H7 (cell line): Measurements from ENCODE around the gene SAPCD1. TPM values are rescaled to one million over a fixed set of nuclear protein-coding genes. Genes with fewer than 3 reads are reported as not detected.

Source experiments
- DNase-seq: peaks from one replicate; pipeline ENCODE4 v3.0.0; 2012
- H3K27me3 ChIP-seq: 2 replicates; pipeline ENCODE4 v1.6.0; 2011; ENCODE audit warnings: mild to moderate bottlenecking, low read length; ENCODE audit not compliant: control insufficient read depth, insufficient read depth
- H3K36me3 ChIP-seq: replicated peaks from 2 replicates; pipeline ENCODE4 v1.5.1; 2011; ENCODE audit warnings: low read length; ENCODE audit not compliant: control insufficient read depth, insufficient read depth
- H3K4me3 ChIP-seq: 2 replicates; pipeline ENCODE4 v1.5.1; 2011; ENCODE audit warnings: low read depth, mild to moderate bottlenecking, control low read depth, low read length, moderate library complexity; ENCODE audit not compliant: insufficient read depth
- total RNA-seq: library from RNA; depleted of rRNA; stranded (reverse); fragments of >200 nt; shearing (Covaris generic); gene quantifications from 2 replicates; pipeline ENCODE4 v1.2.3, GENCODE V29; 2014; rRNA removed

The SAPCD1 gene
- total RNA-seq = 1.8 and 7.7 TPM in 2 replicates

DNA sequence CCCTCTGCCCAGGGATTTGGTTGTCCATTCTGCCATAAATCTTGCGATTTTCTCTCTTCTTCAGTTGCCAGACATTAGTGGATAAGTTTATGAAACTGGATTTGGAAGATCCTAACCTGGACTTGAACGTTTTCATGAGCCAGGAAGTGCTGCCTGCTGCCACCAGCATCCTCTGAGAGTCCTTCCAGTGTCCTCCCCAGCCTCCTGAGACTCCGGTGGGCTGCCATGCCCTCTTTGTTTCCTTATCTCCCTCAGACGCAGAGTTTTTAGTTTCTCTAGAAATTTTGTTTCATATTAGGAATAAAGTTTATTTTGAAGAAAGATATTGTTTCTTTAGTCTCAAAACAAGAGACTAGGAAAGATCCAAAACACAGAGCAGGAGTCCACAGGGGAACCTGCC lies at the start of gene SAPCD1:
SAPCD1 (plus strand) TSS at position 301 of the 400 bp plus-strand sequence. CDS start 399 bp downstream, outside the sequence.
- peak; percentile 15 for DNase-seq
- no peak within 1 kb of the TSS for H3K4me3 ChIP-seq
- H3K36me3 ChIP-seq = peaks cover 22% of the 10 kb centered on the region
- no peaks in the 10 kb centered on the region; the same call in 1 of the 2 replicates for H3K27me3 ChIP-seq

DNA sequence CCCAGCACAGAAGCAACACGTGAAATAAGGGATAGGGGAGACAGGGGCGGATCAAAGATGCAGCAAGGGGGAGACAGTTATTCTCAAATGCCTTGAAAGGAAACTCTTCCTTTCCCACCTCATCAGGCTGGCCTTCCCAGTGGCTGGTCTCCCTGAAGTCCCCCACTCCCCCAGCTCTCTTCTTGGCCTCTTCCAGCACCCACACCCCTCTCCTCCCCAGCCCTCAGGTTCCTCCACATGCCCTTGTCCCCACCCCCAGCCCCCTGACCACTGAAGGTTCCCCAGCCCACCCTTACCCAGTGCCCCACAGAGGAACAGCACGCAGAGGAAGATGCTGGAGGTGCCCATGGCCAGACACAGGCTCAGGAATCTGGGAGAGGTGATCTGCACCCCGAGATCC lies 49.0 kb upstream of the SAPCD1 start:
- no peaks in the 10 kb centered on the region for H3K27me3 ChIP-seq
- H3K36me3 ChIP-seq = no peaks in the 10 kb centered on the region
- DNase-seq = peak; percentile 52
- no peak overlapping the region for H3K4me3 ChIP-seq

DNA sequence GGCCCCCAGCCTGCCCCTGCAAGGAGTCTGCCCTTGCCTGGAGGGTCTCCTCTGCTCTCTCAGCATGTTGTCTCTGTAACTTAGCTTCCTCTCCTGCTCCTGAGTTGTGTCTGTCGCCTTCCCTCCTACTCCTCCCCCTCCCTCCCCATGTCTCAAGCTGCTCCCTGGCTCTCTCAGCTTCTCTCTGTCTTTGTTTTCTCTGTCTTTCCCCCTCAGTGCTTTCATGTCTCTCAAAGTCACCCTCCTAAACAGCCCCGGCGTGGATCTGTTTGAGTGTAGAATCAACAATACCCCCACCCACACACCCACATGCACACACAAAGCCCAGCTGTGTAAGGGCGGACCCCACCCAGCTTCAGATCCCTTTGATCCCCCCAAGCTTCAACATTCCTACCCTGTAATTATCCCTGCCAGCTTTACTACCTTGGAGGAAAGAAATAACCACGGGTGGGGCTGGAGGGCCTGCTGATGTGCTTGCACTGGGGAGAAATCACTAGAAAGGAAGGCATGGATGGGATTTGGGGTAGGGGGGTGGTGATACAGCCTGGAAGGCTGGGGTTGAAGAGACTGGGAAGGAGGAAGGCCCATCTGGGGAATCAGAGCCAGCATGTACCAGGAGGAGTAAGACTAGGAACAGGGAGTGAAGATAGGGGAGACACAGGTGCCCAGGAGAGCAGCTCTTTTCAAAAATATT lies 48.3 kb upstream of the SAPCD1 start:
- DNase-seq = peak; percentile 83
- Histone ChIP-seq H3K4me3 (no peak overlapping the region), H3K36me3 (no peaks in the 10 kb centered on the region), H3K27me3 (no peaks in the 10 kb centered on the region)

DNA sequence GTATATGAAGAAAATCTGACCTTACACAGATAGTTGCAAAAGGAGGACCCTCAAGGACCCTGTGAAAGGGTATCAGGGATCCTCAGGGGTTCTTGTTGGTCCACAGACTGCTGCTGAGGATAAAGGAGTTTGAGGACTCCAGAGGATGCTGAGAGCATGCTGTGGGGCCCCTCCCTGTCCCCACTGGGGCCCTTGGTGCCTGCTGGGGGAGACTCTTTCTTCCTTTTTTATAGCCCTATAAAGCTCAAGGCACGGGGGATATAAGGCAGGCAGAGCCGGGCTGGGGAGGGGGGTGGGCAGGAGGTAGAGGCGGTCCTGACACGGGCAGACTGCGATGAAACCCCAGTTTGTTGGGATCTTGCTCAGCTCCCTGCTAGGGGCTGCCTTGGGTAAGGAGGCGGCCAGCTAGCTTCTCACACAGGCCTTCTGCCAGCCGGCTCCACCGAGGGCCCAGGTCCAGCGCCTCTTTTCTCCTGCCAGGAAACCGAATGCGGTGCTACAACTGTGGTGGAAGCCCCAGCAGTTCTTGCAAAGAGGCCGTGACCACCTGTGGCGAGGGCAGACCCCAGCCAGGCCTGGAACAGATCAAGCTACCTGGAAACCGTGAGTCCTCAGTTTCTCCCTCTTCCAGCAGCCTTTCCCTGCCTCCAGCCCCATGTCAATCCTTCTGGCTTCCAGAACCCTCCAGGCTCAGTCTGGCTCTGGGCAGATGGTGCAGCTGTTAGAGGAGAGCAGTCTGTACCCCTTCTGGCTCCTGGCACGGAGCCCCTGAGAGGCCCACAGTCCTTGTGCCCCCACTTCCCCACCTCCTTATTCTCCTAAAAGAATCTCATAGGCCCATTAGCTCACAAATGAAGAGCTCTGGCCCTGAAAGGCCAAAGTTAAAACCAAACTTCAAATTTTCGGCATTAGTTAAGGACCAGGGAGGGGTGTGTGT lies 47.2 kb upstream of the SAPCD1 start, which contains the start of gene LY6G6D:
LY6G6D (plus strand) TSS at position 327 of the 937 bp plus-strand sequence; CDS start at position 335, 8 bp downstream.
- peak; percentile 73 for DNase-seq
- H3K4me3 ChIP-seq = no peak within 1 kb of the TSS
- no peaks in the 10 kb centered on the region for H3K36me3 ChIP-seq
- no peaks in the 10 kb centered on the region for H3K27me3 ChIP-seq

DNA sequence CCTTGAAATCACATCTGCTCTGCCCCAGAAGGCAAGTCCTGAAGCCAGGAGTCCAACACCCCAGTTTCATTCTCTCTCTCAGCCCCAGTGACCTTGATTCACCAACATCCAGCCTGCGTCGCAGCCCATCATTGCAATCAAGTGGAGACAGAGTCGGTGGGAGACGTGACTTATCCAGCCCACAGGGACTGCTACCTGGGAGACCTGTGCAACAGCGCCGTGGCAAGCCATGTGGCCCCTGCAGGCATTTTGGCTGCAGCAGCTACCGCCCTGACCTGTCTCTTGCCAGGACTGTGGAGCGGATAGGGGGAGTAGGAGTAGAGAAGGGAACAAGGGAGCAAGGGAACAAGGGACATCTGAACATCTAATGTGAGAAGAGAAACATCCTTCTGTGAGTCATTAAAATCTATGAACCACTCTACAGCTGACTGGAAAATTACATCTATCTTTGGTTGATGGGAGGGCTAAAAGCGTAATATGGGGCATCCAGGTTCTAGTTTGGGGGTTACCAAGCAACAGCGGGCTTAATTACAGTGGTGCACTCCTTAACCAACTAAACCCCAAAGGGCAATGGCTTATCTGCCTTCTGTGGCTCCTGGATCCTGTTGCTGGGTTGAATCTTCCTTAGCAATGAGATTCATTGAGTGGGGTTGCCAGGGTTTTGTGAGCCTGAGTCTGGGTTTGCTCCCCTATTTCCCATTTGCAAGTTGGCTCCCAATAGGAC lies 44.8 kb upstream of the SAPCD1 start:
- no peak overlapping the region for H3K4me3 ChIP-seq
- H3K27me3 ChIP-seq = no peaks in the 10 kb centered on the region
- H3K36me3 ChIP-seq = no peaks in the 10 kb centered on the region
- DNase-seq = peak; percentile 87

DNA sequence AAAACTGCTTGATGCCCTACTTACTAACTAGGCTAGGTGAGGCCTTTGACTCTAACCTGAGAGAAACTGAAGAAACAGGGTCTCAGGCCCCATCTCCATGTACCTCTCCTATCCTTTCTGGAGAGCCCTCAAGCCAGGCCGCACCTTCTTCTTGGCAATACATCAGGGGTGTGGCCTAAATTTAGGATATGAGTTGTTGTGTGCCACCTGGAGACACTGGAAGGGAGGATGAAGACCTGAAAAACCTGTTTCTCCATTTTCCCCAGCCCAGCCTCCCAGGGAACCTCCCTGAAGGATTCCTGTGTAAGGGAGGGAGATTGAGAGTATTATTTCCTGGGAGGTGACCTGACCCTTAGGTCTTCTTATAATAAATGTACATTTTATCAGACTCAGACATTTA lies 44.2 kb upstream of the SAPCD1 start:
- H3K27me3 ChIP-seq = no peaks in the 10 kb centered on the region
- no peak overlapping the region for H3K4me3 ChIP-seq
- DNase-seq = peak; percentile 66
- no peaks in the 10 kb centered on the region for H3K36me3 ChIP-seq

DNA sequence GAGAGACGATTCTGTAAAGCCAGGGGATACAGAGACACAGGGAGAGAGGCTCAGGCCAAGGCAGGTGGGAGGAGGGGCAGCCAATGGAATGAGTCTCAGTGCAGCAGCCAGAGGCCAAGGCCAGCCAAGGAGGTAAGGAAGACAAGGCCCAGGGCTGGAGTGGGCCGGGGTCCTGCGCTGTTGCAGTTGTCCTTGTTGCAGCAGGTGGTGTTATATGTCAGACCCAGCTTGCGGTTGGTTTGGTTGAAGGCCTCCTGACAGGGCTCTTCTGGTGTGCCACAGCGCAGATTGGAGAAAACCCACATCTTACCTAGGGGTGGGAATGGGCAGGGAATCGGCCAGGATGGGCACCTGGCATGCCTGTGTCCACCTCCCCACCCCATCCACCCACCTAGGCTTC lies 43.5 kb upstream of the SAPCD1 start:
- H3K27me3 ChIP-seq = no peaks in the 10 kb centered on the region
- H3K36me3 ChIP-seq = no peaks in the 10 kb centered on the region
- DNase-seq = peak; percentile 38
- no peak overlapping the region for H3K4me3 ChIP-seq

DNA sequence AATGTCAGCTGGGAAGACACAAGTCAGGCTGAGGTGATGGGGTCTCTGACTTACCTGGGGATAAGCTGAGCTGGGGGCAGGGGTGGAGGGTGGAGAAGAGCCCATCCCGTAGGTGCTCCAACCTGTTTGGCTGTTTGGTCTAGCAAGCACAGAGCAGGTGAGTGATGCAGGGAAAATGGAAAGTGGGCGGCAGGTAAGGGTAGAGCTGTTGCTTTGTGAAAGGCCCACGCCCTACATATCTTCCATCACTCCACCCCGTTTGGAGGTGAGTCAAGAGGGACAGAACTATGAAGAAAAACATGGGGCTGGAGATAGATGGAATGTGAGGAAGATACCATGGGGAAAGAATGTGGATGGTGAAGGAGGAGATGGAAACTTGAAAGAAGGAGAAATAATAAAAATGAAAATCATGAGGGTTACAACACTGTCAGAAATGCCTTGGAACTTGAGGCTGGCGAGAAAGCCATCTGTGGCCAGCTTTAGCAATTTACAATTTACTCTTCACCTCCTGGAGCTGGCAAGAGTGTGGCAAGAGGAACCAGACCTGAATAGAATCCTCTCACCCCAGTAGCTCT lies 42.2 kb upstream of the SAPCD1 start:
- no peak overlapping the region for H3K4me3 ChIP-seq
- DNase-seq = no peak
- H3K36me3 ChIP-seq = no peaks in the 10 kb centered on the region
- no peaks in the 10 kb centered on the region for H3K27me3 ChIP-seq

DNA sequence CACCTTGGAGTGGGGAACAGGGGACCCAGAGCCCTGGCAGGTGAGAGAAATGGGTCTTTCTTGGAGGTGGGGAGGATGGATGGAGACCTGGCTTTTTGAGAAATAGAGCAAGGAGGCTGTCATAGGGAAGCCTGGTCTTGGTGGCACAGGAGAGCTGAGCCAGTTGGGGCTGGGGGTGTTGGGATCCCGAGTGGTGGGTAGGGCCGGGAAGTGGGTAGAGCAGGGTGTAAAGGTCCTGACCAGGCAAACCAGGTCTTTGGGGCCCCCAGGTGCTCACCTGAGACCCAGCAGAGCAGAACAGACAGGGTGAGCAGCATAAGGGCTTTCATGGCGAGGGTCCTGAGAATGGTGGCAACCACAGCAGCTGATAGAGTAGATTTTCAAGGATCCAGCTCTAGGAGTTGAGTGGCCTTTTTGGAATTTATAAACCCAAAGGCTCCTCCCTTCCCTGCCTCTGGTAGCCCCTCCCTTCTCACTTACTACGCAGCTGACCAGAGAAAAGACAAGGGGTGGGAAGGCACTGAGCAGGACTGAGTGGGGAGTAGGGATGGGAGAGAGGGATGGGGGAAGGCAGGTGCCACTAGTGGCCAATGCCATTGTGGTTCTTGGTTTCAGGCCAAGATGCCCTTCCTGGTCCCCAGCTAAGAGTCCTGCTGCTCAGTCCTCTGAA lies 41.0 kb upstream of the SAPCD1 start, which contains the start of gene LY6G6C:
LY6G6C (minus strand) TSS at position 396 of the 670 bp plus-strand sequence; CDS start at position 329, 67 bp downstream.
- Histone ChIP-seq H3K4me3 (no peak within 1 kb of the TSS), H3K27me3 (no peaks in the 10 kb centered on the region), H3K36me3 (no peaks in the 10 kb centered on the region; the same call in 1 of the 2 replicates)
- no peak for DNase-seq

DNA sequence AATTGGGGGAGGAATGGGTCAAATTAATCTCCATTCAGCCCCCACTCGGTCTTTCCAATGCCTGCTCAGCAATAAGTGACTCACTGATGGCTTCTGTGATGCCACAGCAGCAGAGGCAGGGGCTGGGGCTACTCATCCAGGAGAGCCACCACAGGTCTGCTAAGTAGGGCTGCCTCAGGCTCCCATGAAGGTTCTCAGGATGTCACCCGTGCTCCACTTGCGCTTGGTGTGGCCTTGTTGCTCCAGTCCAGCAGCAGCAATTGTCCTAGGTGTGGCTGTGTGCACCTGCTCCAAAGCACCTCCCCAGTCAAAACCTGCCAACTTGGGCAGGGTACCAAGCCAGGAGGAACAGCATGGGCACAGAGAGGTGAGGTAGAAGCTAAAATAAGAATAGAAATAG lies 40.3 kb upstream of the SAPCD1 start:
- Histone ChIP-seq H3K36me3 (peaks cover 3% of the 10 kb centered on the region), H3K4me3 (no peak overlapping the region), H3K27me3 (no peaks in the 10 kb centered on the region)
- no peak for DNase-seq

DNA sequence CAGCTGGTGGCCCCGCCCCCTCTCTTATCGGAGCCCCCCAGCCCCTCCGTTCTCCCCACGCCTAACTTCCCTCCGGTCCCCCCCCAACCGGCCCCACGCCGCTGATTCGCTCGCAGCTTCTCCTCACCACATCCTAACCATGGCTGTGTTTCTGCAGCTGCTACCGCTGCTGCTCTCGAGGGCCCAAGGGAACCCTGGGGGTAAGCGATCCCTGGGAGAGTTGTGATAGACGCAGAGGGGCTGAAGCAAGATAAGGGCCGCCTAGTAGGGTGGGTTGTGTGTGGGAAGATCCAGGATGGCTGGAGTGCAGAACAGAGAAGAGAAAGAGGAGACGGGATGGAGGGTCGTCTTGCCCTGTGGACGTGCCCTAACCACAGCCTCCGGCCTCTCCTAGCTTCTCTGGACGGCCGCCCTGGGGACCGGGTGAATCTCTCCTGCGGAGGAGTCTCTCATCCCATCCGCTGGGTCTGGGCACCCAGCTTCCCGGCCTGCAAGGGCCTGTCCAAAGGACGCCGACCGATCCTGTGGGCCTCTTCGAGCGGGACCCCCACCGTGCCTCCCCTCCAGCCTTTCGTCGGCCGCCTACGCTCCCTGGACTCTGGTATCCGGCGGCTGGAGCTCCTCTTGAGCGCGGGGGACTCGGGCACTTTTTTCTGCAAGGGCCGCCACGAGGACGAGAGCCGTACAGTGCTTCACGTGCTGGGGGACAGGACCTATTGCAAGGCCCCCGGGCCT lies 39.0 kb upstream of the SAPCD1 start, which contains the start of gene MPIG6B:
MPIG6B (plus strand) TSS at position 129 of the 735 bp plus-strand sequence; CDS start at position 140, 11 bp downstream.
- Histone ChIP-seq H3K27me3 (no peaks in the 10 kb centered on the region), H3K36me3 (peaks cover 8% of the 10 kb centered on the region), H3K4me3 (no peak within 1 kb of the TSS)
- DNase-seq = peak; percentile 58

DNA sequence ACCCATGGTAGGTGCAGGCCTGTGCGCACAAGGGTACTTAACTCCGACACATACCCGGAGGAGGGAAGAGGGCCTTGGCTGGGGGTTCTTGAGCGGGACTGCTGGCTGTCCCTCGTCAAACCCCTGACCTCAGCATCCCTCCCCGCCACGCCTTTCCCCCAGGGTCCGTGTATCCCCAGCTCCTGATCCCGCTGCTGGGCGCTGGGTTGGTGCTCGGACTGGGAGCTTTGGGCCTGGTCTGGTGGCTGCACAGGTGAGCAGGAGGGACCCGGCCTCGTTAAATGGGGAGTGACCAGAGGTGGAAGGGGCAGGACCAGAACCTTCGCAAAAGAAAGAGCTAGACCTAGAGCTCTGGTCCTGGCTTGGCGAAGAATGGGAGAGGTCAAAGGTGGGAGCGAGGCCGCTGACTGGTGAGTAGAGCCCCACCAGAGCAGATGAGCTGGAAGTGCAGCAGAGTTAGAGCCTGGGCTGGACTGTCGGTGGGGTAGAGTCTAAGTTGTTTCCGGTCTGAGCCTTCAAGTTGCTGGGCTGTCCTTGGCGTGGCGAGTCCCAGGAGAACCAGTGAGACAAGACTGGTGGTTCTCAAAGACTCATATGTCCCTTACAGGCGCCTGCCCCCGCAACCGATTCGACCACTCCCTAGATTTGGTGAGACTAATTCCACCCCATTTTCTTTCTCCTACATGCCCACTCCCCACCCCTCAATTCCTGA lies 38.3 kb upstream of the SAPCD1 start:
- Histone ChIP-seq H3K4me3 (no peak overlapping the region), H3K27me3 (no peaks in the 10 kb centered on the region)
- no peak for DNase-seq

More for the DNA sequence above, 38.3 kb upstream of the SAPCD1 start:
- H3K36me3 ChIP-seq = peaks cover 9% of the 10 kb centered on the region
